T-cell (primary cell): ENCODE data around the gene KCNIP4. TPM values are rescaled to one million over a fixed set of nuclear protein-coding genes. Genes with fewer than 3 reads are reported as not detected.

Source experiments
- ATAC-seq, 4 experiments: fragments of 200-7000 bp in 3 of 4; fragments of 150-1000 bp in 1 of 4; cut with Tn5 transposase; replicated peaks in 1 of 4; 1 replicate in 3 of 4; 2 replicates in 1 of 4; pipeline ENCODE4 v1.10.0; 2021; ENCODE audit warnings: moderate library complexity in 3 of 4, mild to moderate bottlenecking in 2 of 4, moderate number of reproducible peaks in 1 of 4
- CTCF ChIA-PET, 2 donors: fragments of 300-600 bp; sonication (Branson Sonifier 250); formaldehyde crosslinking; loops; one replicate each; lab custom pipeline; 2022; ENCODE audit warnings: antibody characterized with exemption in 2 of 2; lab: Charles Lee
- POLR2A ChIA-PET, 2 donors: fragments of 300-600 bp; sonication (Branson Sonifier 250); formaldehyde crosslinking; loops; one replicate each; lab custom pipeline; 2022; ENCODE audit warnings: antibody characterized with exemption in 2 of 2; lab: Charles Lee
- DNase-seq, 35 experiments: peaks; one replicate each; pipeline versions ENCODE4 v3.0.0 to v3.0.0-alpha.2; 2013 to 2023
- H3K27ac ChIP-seq: one replicate; pipeline ENCODE4 v1.5.1; 2013; ENCODE audit warnings: low read length
- H3K27me3 ChIP-seq, 2 experiments: replicated peaks in 1 of 2; 1 replicate in 1 of 2; 2 replicates in 1 of 2; pipeline versions ENCODE4 v1.6.1 to v1.7.0; 2013; ENCODE audit warnings: low read length in 1 of 2, mixed read lengths in 1 of 2; ENCODE audit not compliant: control insufficient read depth in 2 of 2, insufficient read depth in 2 of 2; ENCODE audit errors: extremely low read depth in 1 of 2
- H3K36me3 ChIP-seq, 2 donors: 1 replicate in 1 of 2; 2 replicates in 1 of 2; pipeline versions ENCODE4 v1.6.1 to v1.7.0; 2013; ENCODE audit warnings: low read length in 1 of 2; ENCODE audit not compliant: control insufficient read depth in 2 of 2, insufficient read depth in 1 of 2; ENCODE audit errors: extremely low read depth in 1 of 2
- H3K4me1 ChIP-seq, 2 experiments: 1 replicate in 1 of 2; 2 replicates in 1 of 2; pipeline versions ENCODE4 v1.6.1 to v1.7.0; 2013; ENCODE audit warnings: low read length in 2 of 2, mixed read lengths in 1 of 2; ENCODE audit not compliant: insufficient read depth in 2 of 2, control insufficient read depth in 1 of 2; ENCODE audit errors: extremely low read depth in 1 of 2
- H3K4me3 ChIP-seq, 2 donors: 1 replicate in 1 of 2; 2 replicates in 1 of 2; pipeline versions ENCODE4 v1.5.1 to v1.7.0; 2013; ENCODE audit warnings: mild to moderate bottlenecking in 2 of 2, low read length in 1 of 2, moderate library complexity in 1 of 2; ENCODE audit not compliant: control insufficient read depth in 1 of 2; ENCODE audit errors: extremely low read depth in 1 of 2
- H3K9me3 ChIP-seq: 2 replicates; pipeline ENCODE4 v1.7.0; 2013
- H3K27ac Mint-ChIP-seq, 2 donors: one replicate each; pipeline ENCODE4 v1.8.0; 2020 to 2021; ENCODE audit warnings: mild to moderate bottlenecking in 2 of 2, mixed read lengths in 2 of 2
- H3K27me3 Mint-ChIP-seq, 2 donors: one replicate each; pipeline ENCODE4 v1.8.0; 2021 to 2022; ENCODE audit warnings: mixed read lengths in 2 of 2
- H3K36me3 Mint-ChIP-seq: one replicate; pipeline ENCODE4 v1.8.0; 2021; ENCODE audit warnings: mixed read lengths
- H3K4me1 Mint-ChIP-seq, 3 donors: one replicate each; pipeline ENCODE4 v1.8.0; 2020 to 2022; ENCODE audit warnings: mixed read lengths in 3 of 3, mild to moderate bottlenecking in 1 of 3
- H3K4me3 Mint-ChIP-seq, 3 donors: one replicate each; pipeline ENCODE4 v1.8.0; 2020 to 2022; ENCODE audit warnings: mild to moderate bottlenecking in 3 of 3, mixed read lengths in 3 of 3, moderate library complexity in 3 of 3
- H3K9me3 Mint-ChIP-seq, 3 donors: one replicate each; pipeline ENCODE4 v1.8.0; 2020 to 2022; ENCODE audit warnings: mixed read lengths in 3 of 3
- WGBS: methylation state at CpG from one replicate; pipeline ENCODE4 v1.1.5; 2013; ENCODE audit warnings: missing lambda C conversion rate; ENCODE audit not compliant: insufficient coverage; 5-methylcytosine and 5-hydroxymethylcytosine counted together
- total RNA-seq, 35 experiments: library from RNA in 6 of 35; stranded (reverse) in 6 of 35; fragments of 120-200 nt in 1 of 35; gene quantifications; one replicate each; pipeline versions ENCODE4 v1.2.1 to v1.2.4 and lab custom pipeline; 2013 to 2026

The KCNIP4 gene
- total RNA-seq, 5 donors from 2014 or later (not counting 1 experiment from before 2014, with no cell fraction given) = not detected

DNA sequence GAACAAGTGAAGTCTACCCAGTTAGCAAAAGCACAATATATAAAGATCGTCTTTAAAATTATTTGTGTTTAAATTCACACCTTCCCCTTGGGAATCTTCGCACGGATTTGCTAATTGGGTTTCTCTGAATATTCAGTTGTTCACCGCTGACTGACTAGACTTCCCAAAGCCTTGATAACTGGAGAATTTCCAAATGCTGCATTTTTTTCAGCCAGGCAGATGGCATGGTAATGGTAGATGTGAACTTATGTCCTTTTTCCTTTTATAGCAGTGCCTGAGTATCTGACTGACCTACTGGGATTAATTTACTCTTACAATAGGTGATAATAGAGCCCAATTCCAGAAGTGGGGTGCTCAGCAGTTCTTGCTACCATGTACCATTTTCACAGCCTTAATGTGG is 700.2 kb downstream of the KCNIP4 start:
- no peak for DNase-seq
- ATAC-seq = no peak
- POLR2A ChIA-PET = no interaction called here
- H3K9me3 ChIP-seq = no peaks in the 10 kb centered on the region
- Mint-ChIP-seq H3K27me3 (no peaks in the 10 kb centered on the region), H3K36me3 (no peaks in the 10 kb centered on the region), H3K4me3 (no peak overlapping the region), H3K9me3 (peaks cover 0 to 12% (median 4%) of the 10 kb centered on the region in 3 donors), H3K4me1 (no peaks in the 10 kb centered on the region), H3K27ac (no peak overlapping the region)
- no peak overlapping the region for H3K27ac ChIP-seq
- no peak overlapping the region for H3K4me3 ChIP-seq
- no peaks in the 10 kb centered on the region for H3K27me3 ChIP-seq
- no CpG with 5 or more reads among the region's 4 CpGs for WGBS
- H3K4me1 ChIP-seq = no peaks in the 10 kb centered on the region
- CTCF ChIA-PET = no interaction called here
- no peaks in the 10 kb centered on the region for H3K36me3 ChIP-seq

DNA sequence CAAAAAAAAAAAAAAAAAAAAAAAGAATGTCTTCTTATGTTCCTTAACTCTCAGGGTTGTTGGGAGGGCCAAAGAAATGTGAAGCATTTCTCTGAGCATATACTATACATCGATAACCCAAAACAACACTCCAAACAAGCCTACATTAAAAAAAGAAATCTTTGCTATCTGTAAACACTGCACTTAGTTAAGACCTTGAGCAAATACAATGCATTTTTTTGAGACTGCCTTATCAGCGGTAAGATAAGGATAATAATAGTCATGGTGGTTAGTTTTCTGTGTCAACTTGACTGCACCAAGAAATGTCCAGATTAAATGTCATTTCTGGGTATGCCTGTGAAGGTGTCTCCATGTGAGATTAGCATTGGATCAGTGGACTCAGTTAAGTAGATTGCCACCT is 706.4 kb downstream of the KCNIP4 start:
- H3K4me3 Mint-ChIP-seq = no peak overlapping the region
- POLR2A ChIA-PET = no interaction called here
- peaks cover 0 to 3% (median 2%) of the 10 kb centered on the region in 3 donors for H3K9me3 Mint-ChIP-seq
- Histone ChIP-seq H3K27me3 (no peaks in the 10 kb centered on the region), H3K9me3 (no peaks in the 10 kb centered on the region), H3K27ac (no peak overlapping the region), H3K4me3 (no peak overlapping the region), H3K4me1 (no peaks in the 10 kb centered on the region), H3K36me3 (no peaks in the 10 kb centered on the region)
- no peak overlapping the region for H3K27ac Mint-ChIP-seq
- 22% methylated on average over 1 of the region's 2 CpGs for WGBS
- CTCF ChIA-PET = no interaction called here
- no peak for ATAC-seq
- H3K27me3 Mint-ChIP-seq = no peaks in the 10 kb centered on the region
- no peaks in the 10 kb centered on the region for H3K4me1 Mint-ChIP-seq
- no peak for DNase-seq
- no peaks in the 10 kb centered on the region for H3K36me3 Mint-ChIP-seq

DNA sequence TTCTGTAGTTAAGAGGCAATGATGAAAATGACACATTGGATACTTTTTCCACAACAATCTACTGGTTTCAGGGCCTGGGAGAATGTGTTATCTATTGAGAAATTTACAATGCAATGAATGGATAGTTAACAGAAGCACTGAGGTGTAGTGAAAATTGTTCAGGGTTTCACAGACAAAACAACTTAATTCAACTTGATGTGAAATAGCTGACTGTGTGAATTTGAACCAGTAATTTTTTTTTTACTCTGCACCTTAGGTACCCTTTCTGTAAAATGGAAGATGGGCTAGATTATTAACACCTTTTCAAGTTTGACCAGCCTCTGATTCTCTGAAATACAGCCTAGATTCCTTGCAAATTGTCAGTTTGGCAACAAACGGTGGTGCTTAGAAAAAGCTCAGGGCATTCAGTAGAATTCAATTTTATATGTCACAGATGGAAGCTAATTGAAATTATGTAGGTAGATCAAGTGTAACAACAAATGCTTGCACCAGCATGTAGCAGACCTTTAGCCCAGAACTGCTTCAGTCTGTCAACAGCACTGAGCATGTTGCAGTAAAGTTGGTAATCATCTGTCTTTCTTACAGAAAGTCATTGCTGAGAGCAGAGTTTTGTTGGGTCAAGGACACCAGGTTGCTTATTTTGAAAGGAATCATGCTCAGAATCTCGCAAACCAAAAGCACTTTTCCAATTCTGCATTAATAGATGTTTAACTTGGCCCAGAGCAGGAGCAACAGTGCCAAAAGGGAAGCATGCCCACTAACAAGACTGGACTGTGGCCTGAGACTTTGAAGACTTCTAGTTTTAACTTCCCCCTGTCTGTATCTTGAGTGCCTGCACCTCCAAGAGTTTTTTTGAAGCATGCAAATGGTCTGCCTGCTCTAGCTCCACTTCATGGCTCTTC is 721.7 kb downstream of the KCNIP4 start:
- H3K27ac Mint-ChIP-seq = no peak overlapping the region
- Histone ChIP-seq H3K27ac (no peak overlapping the region), H3K9me3 (no peaks in the 10 kb centered on the region), H3K36me3 (no peaks in the 10 kb centered on the region), H3K4me3 (no peak overlapping the region), H3K4me1 (no peaks in the 10 kb centered on the region), H3K27me3 (no peaks in the 10 kb centered on the region)
- 80% methylated on average over 1 of the region's 2 CpGs for WGBS
- peaks cover 4 to 9% (median 6%) of the 10 kb centered on the region in 3 donors for H3K9me3 Mint-ChIP-seq
- DNase-seq = no peak
- no peaks in the 10 kb centered on the region for H3K4me1 Mint-ChIP-seq
- H3K4me3 Mint-ChIP-seq = no peak overlapping the region
- ChIA-PET CTCF (no interaction called here), POLR2A (no interaction called here)
- no peaks in the 10 kb centered on the region for H3K36me3 Mint-ChIP-seq
- H3K27me3 Mint-ChIP-seq = no peaks in the 10 kb centered on the region
- no peak for ATAC-seq

DNA sequence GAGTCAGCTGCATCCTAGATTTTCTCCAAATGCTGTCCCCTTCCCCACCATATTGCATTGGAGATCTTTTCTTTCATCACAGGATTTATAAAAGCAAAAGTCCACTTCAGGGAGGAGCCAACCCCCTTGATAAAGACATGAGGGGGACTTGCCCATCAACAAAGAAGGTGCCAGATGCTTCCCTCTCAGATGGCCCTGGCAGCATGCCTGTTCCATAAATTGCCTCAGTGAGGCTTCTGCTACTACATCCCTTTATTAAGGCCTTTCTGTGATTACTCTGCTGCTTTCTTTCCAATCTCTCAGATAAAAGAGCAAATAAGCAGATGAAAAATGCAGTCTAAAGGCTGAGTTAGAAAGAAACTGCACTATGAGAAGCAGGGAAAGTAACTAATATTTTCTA is 736.7 kb downstream of the KCNIP4 start:
- ChIA-PET POLR2A (no interaction called here), CTCF (no interaction called here)
- Histone ChIP-seq H3K27me3 (no peaks in the 10 kb centered on the region), H3K4me1 (no peaks in the 10 kb centered on the region), H3K36me3 (no peaks in the 10 kb centered on the region), H3K4me3 (no peak overlapping the region), H3K9me3 (no peaks in the 10 kb centered on the region), H3K27ac (no peak overlapping the region)
- Mint-ChIP-seq H3K4me1 (no peaks in the 10 kb centered on the region), H3K36me3 (no peaks in the 10 kb centered on the region), H3K27ac (no peak overlapping the region), H3K9me3 (peaks cover 0 to 7% (median 7%) of the 10 kb centered on the region in 3 donors), H3K27me3 (no peaks in the 10 kb centered on the region), H3K4me3 (no peak overlapping the region)
- DNase-seq (no peak), ATAC-seq (no peak)

DNA sequence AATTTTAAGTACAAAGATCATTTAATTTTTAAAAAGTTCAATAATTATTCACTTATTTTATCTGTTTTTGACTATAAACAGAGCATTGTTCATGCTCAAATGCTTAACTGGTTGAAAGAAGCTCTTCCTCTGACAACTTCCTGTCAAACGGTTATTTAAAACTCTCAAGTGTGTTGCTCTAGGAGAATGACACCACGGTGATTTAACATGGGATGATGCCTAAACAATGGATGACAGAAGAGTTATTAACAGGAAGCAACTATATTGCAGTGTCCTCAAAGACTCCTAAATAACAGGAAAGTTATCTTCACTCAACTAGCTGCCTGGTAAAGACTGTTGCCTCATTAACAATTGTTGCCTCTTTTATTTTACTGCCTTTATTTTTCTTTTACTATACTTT is 738.7 kb downstream of the KCNIP4 start:
- H3K36me3 ChIP-seq = no peaks in the 10 kb centered on the region
- H3K27me3 Mint-ChIP-seq = no peaks in the 10 kb centered on the region
- no peak overlapping the region for H3K4me3 Mint-ChIP-seq
- peaks cover 0 to 10% (median 3%) of the 10 kb centered on the region in 3 donors for H3K9me3 Mint-ChIP-seq
- DNase-seq (no peak), ATAC-seq (no peak)
- H3K4me3 ChIP-seq = no peak overlapping the region
- WGBS = no CpG with 5 or more reads among the region's 2 CpGs
- H3K36me3 Mint-ChIP-seq = no peaks in the 10 kb centered on the region
- no peak overlapping the region for H3K27ac ChIP-seq
- no peak overlapping the region for H3K27ac Mint-ChIP-seq
- H3K4me1 ChIP-seq = no peaks in the 10 kb centered on the region
- ChIA-PET POLR2A (no interaction called here), CTCF (no interaction called here)
- no peaks in the 10 kb centered on the region for H3K9me3 ChIP-seq
- H3K27me3 ChIP-seq = no peaks in the 10 kb centered on the region
- no peaks in the 10 kb centered on the region for H3K4me1 Mint-ChIP-seq

DNA sequence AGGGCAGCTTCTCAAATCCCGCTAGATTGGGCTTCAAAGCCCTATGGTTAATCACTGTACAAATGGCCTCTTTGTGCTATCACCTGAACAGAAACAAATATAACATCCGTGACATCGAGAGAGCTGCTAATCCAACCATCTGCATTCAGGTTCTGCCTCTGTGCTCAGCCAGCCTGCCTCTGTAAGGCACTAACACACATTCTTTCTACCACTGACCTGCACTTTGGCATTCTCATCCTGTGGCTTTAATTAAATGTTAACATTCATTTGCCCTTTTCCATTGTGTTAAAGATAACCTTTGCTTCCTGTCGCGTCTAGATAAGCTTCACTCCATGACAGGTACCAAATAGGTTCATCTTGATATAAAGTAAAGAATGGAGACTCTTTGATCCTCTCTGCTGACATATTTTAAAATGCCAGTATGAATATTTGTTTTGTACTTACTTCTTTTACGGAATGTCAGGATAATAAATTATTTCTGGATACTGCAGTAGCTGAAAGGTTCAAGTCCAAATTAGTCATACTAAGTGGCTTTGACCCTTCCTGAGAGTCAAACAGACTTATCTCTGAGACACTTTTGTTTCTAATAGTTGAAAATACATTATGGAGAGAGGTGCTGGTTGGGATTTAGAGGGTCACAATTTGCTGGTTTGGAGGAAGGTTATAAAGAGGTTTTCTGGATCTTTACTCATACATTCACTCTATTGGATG is 742.6 kb downstream of the KCNIP4 start:
- Mint-ChIP-seq H3K9me3 (peaks cover 0 to 12% (median 11%) of the 10 kb centered on the region in 3 donors), H3K4me1 (no peaks in the 10 kb centered on the region), H3K36me3 (no peaks in the 10 kb centered on the region), H3K27me3 (no peaks in the 10 kb centered on the region), H3K27ac (no peak overlapping the region), H3K4me3 (no peak overlapping the region)
- POLR2A ChIA-PET = no interaction called here
- H3K9me3 ChIP-seq = no peaks in the 10 kb centered on the region
- H3K36me3 ChIP-seq = no peaks in the 10 kb centered on the region
- no peak overlapping the region for H3K4me3 ChIP-seq
- 59% methylated on average over 3 of the region's 6 CpGs for WGBS
- no peaks in the 10 kb centered on the region for H3K4me1 ChIP-seq
- CTCF ChIA-PET = no interaction called here
- H3K27me3 ChIP-seq = no peaks in the 10 kb centered on the region
- no peak overlapping the region for H3K27ac ChIP-seq
- no peak for ATAC-seq
- no peak for DNase-seq
